ENCODE results near the gene TMEM187.

TMEM187 gene, protein sequence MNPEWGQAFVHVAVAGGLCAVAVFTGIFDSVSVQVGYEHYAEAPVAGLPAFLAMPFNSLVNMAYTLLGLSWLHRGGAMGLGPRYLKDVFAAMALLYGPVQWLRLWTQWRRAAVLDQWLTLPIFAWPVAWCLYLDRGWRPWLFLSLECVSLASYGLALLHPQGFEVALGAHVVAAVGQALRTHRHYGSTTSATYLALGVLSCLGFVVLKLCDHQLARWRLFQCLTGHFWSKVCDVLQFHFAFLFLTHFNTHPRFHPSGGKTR

DNA sequence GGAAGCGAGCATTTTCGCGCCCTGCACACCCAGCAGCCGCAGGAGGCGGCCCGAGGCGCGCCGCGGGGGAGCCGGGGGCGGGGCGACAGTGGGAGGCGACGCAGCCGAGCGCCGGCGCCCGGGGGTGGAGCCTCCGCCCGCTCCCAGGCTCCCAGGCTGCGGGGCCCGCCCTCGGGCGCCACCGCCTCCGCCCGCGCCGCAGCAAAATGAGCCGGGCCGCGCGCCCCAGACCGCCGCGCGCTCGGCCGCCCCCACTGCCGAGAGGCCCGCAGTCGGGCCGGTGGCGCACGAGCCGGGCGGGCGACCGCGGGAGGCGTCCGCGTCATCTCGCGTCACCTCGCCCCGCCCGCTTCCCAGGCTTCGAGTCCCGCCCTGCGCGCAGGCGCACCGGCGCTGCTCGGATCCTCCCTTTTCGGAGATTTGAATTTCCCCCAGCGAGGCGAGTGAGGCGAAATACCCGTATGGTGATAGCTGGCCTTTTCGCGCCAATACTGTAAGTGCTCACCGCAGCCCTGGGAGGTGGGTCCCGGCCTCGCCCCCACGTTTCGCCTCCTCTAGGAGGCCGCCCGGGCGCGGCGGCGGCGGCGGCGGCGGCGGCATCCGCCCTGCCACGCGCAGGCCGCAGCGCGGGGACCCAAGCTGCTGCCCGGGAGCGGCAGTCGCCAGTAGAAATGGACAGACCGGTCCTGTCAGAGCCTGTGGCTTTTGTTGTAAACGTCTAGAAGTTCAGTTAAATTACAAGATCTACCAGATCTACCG lies at the start of gene TMEM187:
TSS of gene TMEM187 (plus strand) at position 387 of the 759 bp plus-strand sequence. CDS start 9,309 bp downstream, outside the sequence.
- peak; percentile 85 for DNase-seq (ENCODE audit: low read depth)

GRCh38 chrX:153922932-153923857 lies 49.4 kb upstream of the TMEM187 start:
- DNase-seq (ENCODE audit: low read depth), result no peak

- no peak for DNase-seq (ENCODE audit: low read depth)
Measured at GRCh38 chrX:153924149-153924861, 48.2 kb upstream of the TMEM187 start.

DNA sequence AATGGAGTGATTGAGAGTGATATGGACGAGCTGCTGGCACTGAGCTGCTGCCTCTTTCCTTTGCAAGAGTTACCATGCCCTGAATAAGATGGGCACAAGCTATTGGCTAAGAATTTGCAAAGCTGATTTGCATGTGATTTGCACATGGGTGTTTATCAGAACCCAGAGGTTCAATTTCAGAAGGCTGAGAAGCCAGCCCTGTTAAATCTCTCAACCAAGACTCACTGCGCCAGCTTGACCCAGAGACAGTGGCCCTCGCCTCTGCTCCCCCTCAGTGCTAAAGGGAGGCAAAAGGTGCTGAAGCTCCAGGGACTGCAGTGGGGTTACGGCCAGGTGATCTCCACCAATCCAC lies 47.2 kb upstream of the TMEM187 start:
- DNase-seq (ENCODE audit: low read depth), result no peak

GRCh38 chrX:153925739-153926551 lies 46.6 kb upstream of the TMEM187 start, which contains the start of gene ARHGAP4:
Gene ARHGAP4, minus strand, starts transcription at chrX:153926264. Its CDS starts 62 bp downstream, at chrX:153926202.
- DNase-seq (ENCODE audit: low read depth), result no peak

DNA sequence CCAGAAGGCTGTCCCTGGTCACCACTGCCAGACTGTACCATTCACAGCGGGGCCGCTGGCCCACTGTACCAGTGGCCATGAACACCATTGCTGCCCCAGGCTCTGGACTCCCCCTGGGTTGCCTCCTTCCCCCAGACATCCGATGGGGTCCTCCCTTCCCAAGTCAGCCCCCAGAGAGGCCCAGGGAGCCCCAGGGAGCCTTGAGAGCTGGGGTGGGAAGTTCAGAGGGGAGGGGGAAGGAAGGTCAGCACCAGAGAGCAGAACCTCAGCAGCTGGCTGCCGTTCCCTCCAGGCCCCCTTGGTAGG lies 46.0 kb upstream of the TMEM187 start:
- no peak for DNase-seq (ENCODE audit: low read depth)

- DNase-seq (ENCODE audit: low read depth), result peak; percentile 70
Measured at GRCh38 chrX:153926858-153927671, 45.5 kb upstream of the TMEM187 start.

DNA sequence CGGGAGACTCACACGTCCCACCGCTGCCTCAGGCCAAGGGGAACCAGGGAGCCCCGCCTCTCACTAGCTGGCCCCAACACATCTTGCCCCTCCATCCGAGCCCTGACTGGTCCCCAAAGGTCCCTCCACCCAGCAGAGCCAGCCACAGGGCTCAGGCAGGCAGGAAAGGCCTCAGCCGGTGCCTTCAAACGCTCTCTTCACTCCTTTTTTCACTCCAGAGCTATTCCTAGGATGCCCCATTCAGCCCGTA lies 45.0 kb upstream of the TMEM187 start:
- DNase-seq (ENCODE audit: low read depth), result no peak

GRCh38 chrX:153927922-153928760 lies 44.4 kb upstream of the TMEM187 start:
- DNase-seq (ENCODE audit: low read depth), result peak; percentile 88

- no peak for DNase-seq (ENCODE audit: low read depth)
Measured at GRCh38 chrX:153928846-153929245, 43.7 kb upstream of the TMEM187 start.

DNA sequence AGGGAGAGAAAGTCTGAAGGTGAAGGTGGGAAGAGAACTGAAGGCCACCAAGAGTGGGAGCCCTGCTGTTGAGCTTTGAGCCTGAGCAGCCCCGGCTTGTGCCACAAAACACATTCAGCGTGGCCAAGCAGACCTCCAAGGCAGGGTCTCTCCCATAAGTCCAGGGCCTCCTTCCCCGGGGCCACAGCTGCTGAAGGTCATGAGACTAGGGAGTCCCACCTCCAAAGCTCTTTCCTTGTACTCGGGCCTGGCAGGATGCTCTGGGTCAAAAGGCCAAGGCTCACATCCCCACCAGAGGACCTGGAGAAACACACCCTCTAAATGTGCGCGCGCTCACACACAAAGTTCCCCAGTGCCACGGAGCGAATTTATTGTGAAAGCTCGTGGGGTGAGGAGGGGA lies 43.0 kb upstream of the TMEM187 start:
- no peak for DNase-seq (ENCODE audit: low read depth)

DNA sequence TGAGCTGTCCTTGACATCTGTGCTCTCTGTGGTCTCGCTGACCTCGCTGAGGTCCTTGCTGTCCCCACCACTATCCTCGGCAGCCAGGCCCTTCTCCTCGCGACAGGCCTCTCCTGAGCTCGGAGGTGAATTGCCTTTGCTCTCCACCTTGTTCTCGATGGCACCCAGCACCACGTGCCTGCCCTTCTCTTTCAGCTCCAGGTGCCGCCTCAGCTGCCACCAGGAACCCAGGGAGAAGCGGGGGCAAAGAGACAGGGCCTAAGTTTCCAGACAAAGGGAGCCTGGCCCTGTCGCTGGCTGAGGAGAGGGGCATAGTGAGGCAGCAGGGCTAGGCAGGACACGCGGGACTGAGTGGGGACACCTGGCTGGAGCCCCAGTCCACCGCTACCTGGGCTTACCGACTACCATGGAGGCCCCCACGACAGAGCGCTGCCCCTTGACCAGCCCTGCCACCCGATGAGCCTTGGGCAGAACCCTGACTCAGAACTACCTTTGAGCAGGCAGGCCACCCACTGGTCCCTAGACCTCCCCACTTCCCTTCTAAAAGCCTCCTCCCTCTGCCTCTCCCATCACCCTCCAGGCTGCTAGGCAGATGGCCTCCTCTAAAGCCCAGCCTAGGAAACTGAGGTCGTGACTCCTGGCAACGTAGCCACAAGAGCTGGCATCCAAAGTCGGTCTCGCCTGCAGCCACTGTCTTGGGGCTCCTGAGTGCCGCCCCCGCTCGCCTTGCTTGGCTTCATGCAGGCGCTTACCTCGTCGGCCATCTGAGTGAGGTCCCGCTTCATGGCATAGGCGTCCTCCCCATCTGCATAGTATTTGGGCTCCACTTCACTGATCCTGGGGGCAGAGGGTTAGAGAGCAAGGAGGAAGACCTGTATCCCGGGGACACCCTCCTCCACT lies 42.3 kb upstream of the TMEM187 start:
- no peak for DNase-seq (ENCODE audit: low read depth)

- no peak for DNase-seq (ENCODE audit: low read depth)
Measured at GRCh38 chrX:153931151-153931550, 41.4 kb upstream of the TMEM187 start.

DNA sequence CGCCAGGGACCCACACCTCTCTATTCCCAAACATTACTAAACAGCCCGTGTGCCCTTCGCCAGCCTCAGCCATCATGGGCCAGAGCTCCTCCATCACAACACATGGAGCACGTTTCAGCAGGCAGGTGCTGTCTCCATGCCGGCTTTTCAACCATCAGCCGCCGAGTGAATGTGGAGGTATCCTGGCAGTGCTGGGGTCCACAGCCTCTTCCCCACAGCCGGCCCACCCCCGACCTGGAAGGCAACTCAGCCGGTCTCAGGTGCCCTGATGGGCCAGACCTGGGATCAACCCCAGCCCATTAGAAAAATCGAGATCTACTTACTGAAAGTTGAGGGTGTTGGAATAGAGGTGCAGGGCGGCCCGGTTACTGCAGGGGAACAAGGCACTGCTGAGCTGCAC lies 40.8 kb upstream of the TMEM187 start:
- DNase-seq (ENCODE audit: low read depth), result no peak

- DNase-seq (ENCODE audit: low read depth), result no peak
Measured at GRCh38 chrX:153932220-153932915, 40.2 kb upstream of the TMEM187 start.

GRCh38 chrX:153933748-153934147 lies 38.8 kb upstream of the TMEM187 start:
- DNase-seq (ENCODE audit: low read depth), result no peak

DNA sequence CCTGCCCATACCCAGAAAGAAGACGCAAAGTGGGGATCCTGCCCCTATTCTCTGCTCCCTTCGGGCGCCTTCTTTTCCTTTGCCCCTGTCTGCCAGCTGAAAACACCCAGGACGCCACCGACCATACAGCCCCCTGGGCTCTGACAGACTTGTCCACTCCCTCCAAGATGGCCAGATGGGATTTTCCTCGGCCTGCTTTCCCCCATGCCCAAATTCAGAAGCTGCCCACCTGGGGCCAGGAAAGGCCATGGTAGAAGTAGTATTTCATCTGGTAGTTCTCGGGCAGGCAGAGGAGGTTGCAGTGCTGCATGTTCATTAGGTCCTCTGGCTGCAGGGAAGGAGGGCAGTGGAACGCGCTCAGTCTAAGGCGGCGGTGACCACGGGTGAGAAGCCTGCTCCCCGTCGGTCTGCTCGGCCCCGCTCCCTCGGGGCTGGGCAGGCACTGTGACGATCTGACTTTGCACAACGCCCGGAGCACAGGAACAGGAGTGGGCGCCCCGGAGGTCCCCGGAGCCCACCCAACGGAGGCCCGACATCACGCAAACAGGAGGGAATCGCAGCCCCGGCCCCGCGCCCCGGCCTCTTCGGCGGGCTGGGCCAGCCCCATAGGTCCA lies 38.3 kb upstream of the TMEM187 start:
- DNase-seq (ENCODE audit: low read depth), result no peak

All from activated gamma-delta T cell treated with anti-CD3 and anti-CD28 coated beads, Interleukin-2, amount 50 U/mL, for 16 hours (primary cell).